Tibial nerve (tissue), 3 donors: Measurements from ENCODE around the gene ECEL1.

Experiments used
- CTCF ChIP-seq, 5 experiments: fragments of 200-600 bp in 3 of 5; fragments of 450-650 bp in 2 of 5; sonication (generic) in 3 of 5; IDR thresholded peaks; one replicate each; pipeline ENCODE4 v1.5.1; 2016 to 2019; ENCODE audit warnings: antibody characterized with exemption in 5 of 5, mild to moderate bottlenecking in 3 of 5, moderate library complexity in 2 of 5
- POLR2A ChIP-seq, 2 donors: fragments of 450-650 bp; IDR thresholded peaks; one replicate each; pipeline ENCODE4 v1.6.1; 2017; ENCODE audit warnings: antibody characterized with exemption in 2 of 2, mild to moderate bottlenecking in 2 of 2, moderate library complexity in 2 of 2

GRCh38 chr2:232466221-232466620, 21.4 kb downstream of the ECEL1 start:
- TF ChIP-seq CTCF (IDR thresholded peaks at IDR 0.05) = no peak
- TF ChIP-seq POLR2A (IDR thresholded peaks at IDR 0.05) = no peak
